Type B pancreatic cell (in vitro differentiated cells): Measurements from ENCODE around the gene ADRA2B. TPM values are rescaled to one million over a fixed set of nuclear protein-coding genes. Genes with fewer than 3 reads are reported as not detected.

ENCODE experiments used
- DNase-seq: peaks from one replicate; pipeline ENCODE4 v3.0.0; 2021; ENCODE audit warnings: mixed read lengths; ENCODE audit not compliant: unreplicated experiment; ENCODE audit errors: extremely low spot score
- H3K27ac Mint-ChIP-seq: 2 replicates; pipeline ENCODE4 v1.8.0; 2021; ENCODE audit warnings: mild to moderate bottlenecking, mixed read lengths
- H3K27me3 Mint-ChIP-seq: 2 replicates; pipeline ENCODE4 v1.8.0; 2021; ENCODE audit warnings: mixed read lengths
- H3K36me3 Mint-ChIP-seq: 2 replicates; pipeline ENCODE4 v1.8.0; 2021; ENCODE audit warnings: mixed read lengths
- H3K4me1 Mint-ChIP-seq: one replicate; pipeline ENCODE4 v1.8.0; 2021; ENCODE audit warnings: mixed read lengths; ENCODE audit not compliant: unreplicated experiment
- H3K4me3 Mint-ChIP-seq: 2 replicates; pipeline ENCODE4 v1.8.0; 2021; ENCODE audit warnings: mild to moderate bottlenecking, mixed read lengths
- H3K9me3 Mint-ChIP-seq: 2 replicates; pipeline ENCODE4 v1.8.0; 2021; ENCODE audit warnings: mixed read lengths
- total RNA-seq: library from RNA; stranded (reverse); gene quantifications from 2 replicates; pipeline ENCODE4 v1.2.1, GENCODE V29; 2021; ENCODE audit warnings: low replicate concordance
- TF ChIP-seq, protein P1 (sequence below): fragments of 200-600 bp; sonication (generic); conservative IDR thresholded peaks from 2 replicates; pipeline ENCODE4 v1.5.0; 2021; ENCODE audit warnings: antibody characterized with exemption, mild to moderate bottlenecking

Gene ADRA2B
- total RNA-seq, 1 donor from 2014 or later = 2.4 TPM

DNA sequence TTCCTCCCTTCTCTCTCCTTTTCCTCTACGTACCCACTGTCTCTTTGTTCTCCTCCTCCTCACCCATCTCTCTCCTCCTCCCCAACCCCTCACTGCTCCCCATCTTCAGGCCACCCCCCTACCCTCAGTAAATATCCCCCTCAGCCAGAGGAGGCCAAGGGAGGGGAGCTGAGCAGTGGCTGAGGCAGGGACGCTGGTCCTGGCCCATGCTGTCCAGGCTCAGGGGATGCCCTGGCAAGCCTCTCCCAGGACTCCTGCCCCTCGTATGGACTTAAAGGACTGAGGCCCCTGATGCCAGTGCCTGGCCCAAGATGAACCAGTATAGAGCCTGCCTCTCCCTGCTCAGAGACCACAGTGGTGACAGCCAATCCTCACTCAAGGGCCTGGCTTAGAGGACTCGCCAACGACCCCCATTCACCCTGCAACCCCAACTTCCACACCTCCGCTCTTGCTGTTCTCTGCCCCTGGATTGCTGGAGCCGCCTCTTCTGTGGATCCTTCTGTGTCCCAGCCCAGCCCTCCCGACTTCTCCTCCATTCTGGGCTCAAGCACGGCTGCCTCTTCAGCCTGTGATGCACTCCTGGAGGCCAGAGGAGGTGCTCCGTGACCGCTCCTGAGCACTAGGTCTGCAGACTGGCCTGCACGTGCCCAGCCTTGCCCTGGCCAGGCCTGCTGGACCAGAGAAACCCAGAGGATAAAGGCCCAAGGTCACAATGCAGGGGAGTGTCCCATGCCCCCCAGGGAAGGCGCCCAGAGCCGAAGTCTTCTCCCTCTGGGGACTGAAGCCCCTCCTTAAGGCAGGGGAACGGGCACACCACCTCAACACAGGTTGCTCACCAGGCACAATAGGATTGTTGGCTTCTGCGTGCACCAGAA, 38.4 kb upstream of the ADRA2B start:
- no peak for DNase-seq
- Mint-ChIP-seq H3K4me3 (no peak overlapping the region), H3K4me1 (peaks cover 9% of the 10 kb centered on the region), H3K27me3 (peaks cover 7% of the 10 kb centered on the region), H3K36me3 (no peaks in the 10 kb centered on the region), H3K9me3 (no peaks in the 10 kb centered on the region), H3K27ac (peak overlapping the region; percentile 46)
- TF ChIP-seq, protein P1, sequence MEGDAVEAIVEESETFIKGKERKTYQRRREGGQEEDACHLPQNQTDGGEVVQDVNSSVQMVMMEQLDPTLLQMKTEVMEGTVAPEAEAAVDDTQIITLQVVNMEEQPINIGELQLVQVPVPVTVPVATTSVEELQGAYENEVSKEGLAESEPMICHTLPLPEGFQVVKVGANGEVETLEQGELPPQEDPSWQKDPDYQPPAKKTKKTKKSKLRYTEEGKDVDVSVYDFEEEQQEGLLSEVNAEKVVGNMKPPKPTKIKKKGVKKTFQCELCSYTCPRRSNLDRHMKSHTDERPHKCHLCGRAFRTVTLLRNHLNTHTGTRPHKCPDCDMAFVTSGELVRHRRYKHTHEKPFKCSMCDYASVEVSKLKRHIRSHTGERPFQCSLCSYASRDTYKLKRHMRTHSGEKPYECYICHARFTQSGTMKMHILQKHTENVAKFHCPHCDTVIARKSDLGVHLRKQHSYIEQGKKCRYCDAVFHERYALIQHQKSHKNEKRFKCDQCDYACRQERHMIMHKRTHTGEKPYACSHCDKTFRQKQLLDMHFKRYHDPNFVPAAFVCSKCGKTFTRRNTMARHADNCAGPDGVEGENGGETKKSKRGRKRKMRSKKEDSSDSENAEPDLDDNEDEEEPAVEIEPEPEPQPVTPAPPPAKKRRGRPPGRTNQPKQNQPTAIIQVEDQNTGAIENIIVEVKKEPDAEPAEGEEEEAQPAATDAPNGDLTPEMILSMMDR = no peak

DNA sequence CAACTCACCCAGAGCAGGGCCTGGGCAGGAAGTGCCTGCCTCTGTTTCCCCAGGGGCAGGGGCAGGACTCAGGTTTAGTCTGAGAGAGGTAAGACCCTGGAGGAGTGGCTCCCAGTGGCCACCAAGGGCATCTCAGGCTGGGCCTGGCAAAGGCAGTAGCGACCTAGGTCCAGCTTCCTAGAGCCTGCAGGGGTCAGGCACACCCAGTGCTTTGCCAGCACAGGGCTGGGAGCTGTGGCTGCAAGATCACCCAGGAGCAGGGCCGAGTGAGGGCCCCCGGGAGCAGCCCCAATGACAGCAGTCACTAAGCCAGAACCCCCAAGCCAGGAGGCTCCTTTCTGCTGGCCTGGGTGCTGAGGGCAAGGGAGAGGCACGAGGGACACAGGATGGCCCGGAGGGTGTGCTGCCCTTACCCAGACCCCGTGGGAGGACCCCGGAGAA, 37.6 kb upstream of the ADRA2B start:
- H3K36me3 Mint-ChIP-seq = no peaks in the 10 kb centered on the region
- no peak overlapping the region for H3K27ac Mint-ChIP-seq
- no peaks in the 10 kb centered on the region for H3K9me3 Mint-ChIP-seq
- TF ChIP-seq, protein P1 = no peak
- H3K4me3 Mint-ChIP-seq = no peak overlapping the region
- peaks cover 13% of the 10 kb centered on the region for H3K4me1 Mint-ChIP-seq
- peaks cover 2% of the 10 kb centered on the region for H3K27me3 Mint-ChIP-seq
- peak; percentile 60 for DNase-seq

DNA sequence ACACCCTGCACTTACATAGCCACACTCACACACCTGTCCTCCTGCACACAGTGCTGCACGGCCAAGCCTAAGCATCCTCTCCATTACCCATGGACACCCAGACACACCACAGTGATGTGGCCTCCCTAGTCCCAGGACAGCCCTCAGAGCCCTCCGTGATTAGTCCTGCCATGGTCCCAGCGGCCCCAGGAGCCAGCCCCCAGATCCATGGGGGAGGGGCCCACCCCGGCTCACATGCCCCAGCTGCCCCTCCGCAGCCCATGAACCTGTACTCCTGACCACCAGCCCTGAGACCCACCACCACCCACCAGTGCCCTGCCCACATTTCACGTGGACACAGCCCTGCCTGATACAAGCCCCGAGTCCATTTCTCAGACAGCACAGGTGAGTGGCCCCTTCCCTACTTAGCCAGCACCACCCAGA, 36.9 kb upstream of the ADRA2B start:
- Mint-ChIP-seq H3K27me3 (peaks cover 2% of the 10 kb centered on the region), H3K4me3 (no peak overlapping the region), H3K36me3 (no peaks in the 10 kb centered on the region), H3K27ac (peak overlapping the region; percentile 39), H3K9me3 (no peaks in the 10 kb centered on the region), H3K4me1 (peaks cover 16% of the 10 kb centered on the region)
- TF ChIP-seq, protein P1 = no peak
- no peak for DNase-seq

DNA sequence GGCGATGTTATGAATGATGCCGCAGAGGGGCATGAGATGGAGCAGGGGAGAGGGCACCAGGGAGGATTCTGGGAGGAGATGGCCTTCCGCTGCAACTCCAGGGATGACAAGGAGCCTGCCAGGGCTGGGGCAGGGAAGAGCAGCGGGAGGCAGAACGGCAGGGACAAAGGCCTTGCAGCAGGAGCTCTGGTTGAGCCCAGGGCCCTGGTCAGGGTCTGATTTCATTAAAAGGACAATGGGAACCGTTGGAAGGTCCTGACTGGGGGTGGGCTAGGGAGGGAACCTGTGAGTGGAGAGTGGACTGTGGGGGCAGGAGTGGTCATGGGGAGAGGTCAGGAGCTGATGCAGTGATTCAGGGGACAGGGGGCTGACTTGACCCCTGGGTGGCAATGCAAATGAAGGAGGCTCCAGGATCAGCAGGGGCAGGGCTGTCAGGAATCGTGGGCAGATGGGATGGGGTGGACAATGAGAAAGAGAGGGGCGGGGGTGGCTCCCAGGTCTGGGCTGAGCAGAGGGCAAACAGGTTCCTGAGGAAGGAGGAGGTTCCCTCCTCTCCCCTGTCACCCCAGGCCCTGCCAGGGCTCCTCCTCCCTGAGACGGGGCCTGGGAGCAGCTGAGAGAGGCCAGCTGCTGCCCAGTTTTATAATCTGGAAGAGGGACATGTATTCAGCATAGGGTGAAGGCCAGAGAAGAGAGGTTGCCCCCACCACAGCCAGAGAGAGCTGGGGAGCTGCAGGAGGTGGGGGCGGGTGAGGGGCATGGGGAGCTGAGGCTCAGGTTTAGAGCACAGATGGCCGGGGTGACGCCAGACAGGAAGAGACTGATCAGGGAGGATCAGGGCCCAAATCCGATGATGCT, 36.2 kb upstream of the ADRA2B start:
- Mint-ChIP-seq H3K27me3 (peaks cover 7% of the 10 kb centered on the region), H3K27ac (peak overlapping the region; percentile 39), H3K4me1 (peaks cover 17% of the 10 kb centered on the region), H3K36me3 (no peaks in the 10 kb centered on the region), H3K4me3 (no peak overlapping the region), H3K9me3 (no peaks in the 10 kb centered on the region)
- no peak for DNase-seq
- TF ChIP-seq, protein P1 = no peak

DNA sequence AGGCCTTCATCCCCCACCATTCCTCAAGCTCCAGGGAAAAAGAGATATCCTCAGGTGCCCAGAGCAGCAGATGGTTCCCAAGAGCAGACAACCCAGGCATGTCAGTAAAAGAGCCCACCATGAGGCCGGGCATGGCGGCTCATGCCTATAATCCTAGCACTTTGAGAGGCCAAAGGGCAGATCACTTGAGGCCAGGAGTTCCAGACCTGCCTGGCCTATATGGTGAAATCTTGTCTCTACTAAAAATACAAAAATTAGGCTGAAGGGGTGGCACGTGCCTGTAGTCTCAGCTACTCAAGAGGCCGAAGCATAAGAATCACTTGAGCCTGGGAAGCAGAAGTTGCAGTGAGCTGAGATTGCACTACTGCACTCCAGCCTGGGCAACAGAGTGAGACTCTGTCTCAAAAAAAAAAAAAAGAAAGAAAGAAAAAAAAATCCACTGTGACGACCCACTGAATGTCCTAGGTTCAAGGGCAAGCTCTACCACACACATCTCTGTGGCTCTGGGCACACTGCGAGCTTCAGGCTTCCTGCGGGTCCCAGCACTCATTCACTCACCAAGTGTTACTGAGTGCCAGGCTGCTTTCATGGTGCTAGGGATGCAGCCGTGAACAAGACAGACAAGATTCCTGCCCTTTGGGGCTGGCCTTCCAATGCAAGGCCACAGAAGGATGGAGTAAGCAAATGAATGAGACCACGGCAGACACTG, 35.4 kb upstream of the ADRA2B start:
- Mint-ChIP-seq H3K27ac (no peak overlapping the region), H3K36me3 (no peaks in the 10 kb centered on the region), H3K9me3 (no peaks in the 10 kb centered on the region), H3K4me1 (peaks cover 17% of the 10 kb centered on the region), H3K4me3 (no peak overlapping the region), H3K27me3 (peaks cover 14% of the 10 kb centered on the region)
- TF ChIP-seq, protein P1 = no peak
- no peak for DNase-seq
